Measurements from ENCODE around the gene NPLOC4. TPM values are rescaled to one million over a fixed set of nuclear protein-coding genes. Genes with fewer than 3 reads are reported as not detected.

Gene NPLOC4
- total and polyA plus RNA-seq, 2 of the 13 experiments (the other 11 are each of a cell fraction or from before 2014, with no cell fraction given) = 57.0 to 97.0 TPM

GRCh38 chr17:81512562-81513371 lies 124.1 kb downstream of the NPLOC4 start, which contains the start of gene ACTG1 (continued):
- TF ChIP-seq ZBTB1 (CRISPR knock-in tag; IDR thresholded peaks at IDR 0.05; ENCODE audit: borderline replicate concordance) = no peak
- TF ChIP-seq CBX5 (CRISPR knock-in tag; IDR thresholded peaks at IDR 0.05; ENCODE audit: borderline replicate concordance) = 0 out of 2 replicates have a peak, but pooled peaks have one; percentile 36
- no peak for TF ChIP-seq LCORL (IDR thresholded peaks at IDR 0.05)
- peak; percentile 2; the same call in 1 of the 2 replicates for TF ChIP-seq LCORL (CRISPR knock-in tag; IDR thresholded peaks at IDR 0.05)
- TF ChIP-seq ZMAT5 (CRISPR knock-in tag; IDR thresholded peaks at IDR 0.05; ENCODE audit: borderline replicate concordance, low read depth) = no peak
- no peak for TF ChIP-seq PRDM15 (CRISPR knock-in tag; IDR thresholded peaks at IDR 0.05)
- TF ChIP-seq NFATC3 (CRISPR knock-in tag; IDR thresholded peaks at IDR 0.05) = no peak
- TF ChIP-seq PBX3 (CRISPR knock-in tag; IDR thresholded peaks at IDR 0.05; ENCODE audit: borderline replicate concordance) = 0 out of 2 replicates have a peak, but pooled peaks have one; percentile 9
- TF ChIP-seq TMF1 (CRISPR knock-in tag; IDR thresholded peaks at IDR 0.05; ENCODE audit: low read depth) = peak; percentile 63; the same call in 1 of the 2 replicates
- no peak for TF ChIP-seq HHEX (CRISPR knock-in tag; IDR thresholded peaks at IDR 0.05)
- peak; percentile 48 for TF ChIP-seq ZBTB2 (CRISPR knock-in tag; IDR thresholded peaks at IDR 0.05; ENCODE audit: low read depth)
- TF ChIP-seq HIVEP1 (CRISPR knock-in tag; IDR thresholded peaks at IDR 0.05) = no peak
- TF ChIP-seq PAWR (CRISPR knock-in tag; IDR thresholded peaks at IDR 0.05; ENCODE audit: borderline replicate concordance) = 0 out of 2 replicates have a peak, but pooled peaks have one; percentile 60
- no peak for TF ChIP-seq RNF219 (CRISPR knock-in tag; IDR thresholded peaks at IDR 0.05)

Measured in HepG2 (cell line).